ENCODE measurements around the gene TECPR1.

Gene TECPR1

GRCh38 chr7:98280791-98281756 lies 29.0 kb upstream of the TECPR1 start, which contains the start of gene BRI3:
Gene BRI3, plus strand, starts transcription at chr7:98281686. Its CDS starts 110 bp downstream, at chr7:98281796.
- in situ Hi-C loops (cut with MboI; ENCODE audit: low sequenced_read_pairs, unreplicated experiment), result no loop called here
- no peak for TF ChIP-seq CTCF (IDR thresholded peaks at IDR 0.05; ENCODE audit: borderline replicate concordance, control extremely low read depth, extremely low read depth, insufficient read depth, missing control alignments)
- DNase-seq (ENCODE audit: low spot score), result peak; percentile 98

GRCh38 chr7:98280296-98280695 lies 28.3 kb upstream of the TECPR1 start:
- no peak for DNase-seq (ENCODE audit: low spot score)
- no peak for TF ChIP-seq CTCF (IDR thresholded peaks at IDR 0.05; ENCODE audit: borderline replicate concordance, control extremely low read depth, extremely low read depth, insufficient read depth, missing control alignments)
- in situ Hi-C loops (cut with MboI; ENCODE audit: low sequenced_read_pairs, unreplicated experiment), result no loop called here

GRCh38 chr7:98278936-98279335 lies 26.9 kb upstream of the TECPR1 start:
- no peak for DNase-seq (ENCODE audit: low spot score)
- no peak for TF ChIP-seq CTCF (IDR thresholded peaks at IDR 0.05; ENCODE audit: borderline replicate concordance, control extremely low read depth, extremely low read depth, insufficient read depth, missing control alignments)
- in situ Hi-C loops (cut with MboI; ENCODE audit: low sequenced_read_pairs, unreplicated experiment), result no loop called here

- no peak for TF ChIP-seq CTCF (IDR thresholded peaks at IDR 0.05; ENCODE audit: borderline replicate concordance, control extremely low read depth, extremely low read depth, insufficient read depth, missing control alignments)
- in situ Hi-C loops (cut with MboI; ENCODE audit: low sequenced_read_pairs, unreplicated experiment), result no loop called here
- DNase-seq (ENCODE audit: low spot score), result no peak
Measured at GRCh38 chr7:98278408-98278807, 26.4 kb upstream of the TECPR1 start.

- in situ Hi-C loops (cut with MboI; ENCODE audit: low sequenced_read_pairs, unreplicated experiment), result no loop called here
- no peak for DNase-seq (ENCODE audit: low spot score)
- TF ChIP-seq CTCF (IDR thresholded peaks at IDR 0.05; ENCODE audit: borderline replicate concordance, control extremely low read depth, extremely low read depth, insufficient read depth, missing control alignments), result no peak
Measured at GRCh38 chr7:98276241-98276761, 24.3 kb upstream of the TECPR1 start.

- no peak for DNase-seq (ENCODE audit: low spot score)
- no peak for TF ChIP-seq CTCF (IDR thresholded peaks at IDR 0.05; ENCODE audit: borderline replicate concordance, control extremely low read depth, extremely low read depth, insufficient read depth, missing control alignments)
- in situ Hi-C loops (cut with MboI; ENCODE audit: low sequenced_read_pairs, unreplicated experiment), result no loop called here
Measured at GRCh38 chr7:98267303-98267702, 15.3 kb upstream of the TECPR1 start.

Data from GM13976 (cell line).